Sigmoid colon (tissue), 7 donors: Measurements from ENCODE around the gene LIPG. TPM values are rescaled to one million over a fixed set of nuclear protein-coding genes. Genes with fewer than 3 reads are reported as not detected.
A peak's percentile ranks its signal among the peaks of the same experiment; 100 is the strongest.
"Not testable (repeated sequence)": the region's sequence is repeated elsewhere in the genome, so short reads cannot be mapped to it uniquely, and the experiment has no call there.

ENCODE experiments used
- DNase-seq: peaks from one replicate; pipeline ENCODE4 v3.0.0-alpha.2; 2019
- H3K27ac ChIP-seq, 4 donors: fragments of 200-600 bp; sonication (generic); one replicate each; pipeline ENCODE4 v1.5.1; 2016 to 2019; ENCODE audit warnings: mild to moderate bottlenecking in 1 of 4
- H3K27me3 ChIP-seq, 3 donors: fragments of 200-600 bp; sonication (generic); one replicate each; pipeline ENCODE4 v1.5.1; 2019; ENCODE audit warnings: mild to moderate bottlenecking in 1 of 3
- H3K36me3 ChIP-seq, 4 donors: fragments of 200-600 bp; sonication (generic); one replicate each; pipeline ENCODE4 v1.5.1; 2016 to 2019
- H3K4me1 ChIP-seq, 4 donors: fragments of 200-600 bp; sonication (generic); one replicate each; pipeline ENCODE4 v1.5.1; 2017 to 2019
- H3K4me3 ChIP-seq, 4 donors: fragments of 200-600 bp; sonication (generic); one replicate each; pipeline ENCODE4 v1.5.1; 2017 to 2019; ENCODE audit warnings: mild to moderate bottlenecking in 2 of 4, moderate library complexity in 1 of 4
- H3K9me3 ChIP-seq, 4 donors: fragments of 200-600 bp in 3 of 4; sonication (generic) in 3 of 4; one replicate each; pipeline versions ENCODE4 v1.5.1 to v1.6.1; 2013 to 2019
- EP300 ChIP-seq, 4 donors: sonication (generic); formaldehyde crosslinking; IDR thresholded peaks; one replicate each; pipeline ENCODE4 v1.6.1; 2017; ENCODE audit warnings: antibody characterized with exemption in 4 of 4
- POLR2A ChIP-seq, 2 donors: fragments of 450-650 bp; IDR thresholded peaks; one replicate each; pipeline ENCODE4 v1.6.1; 2016; ENCODE audit warnings: antibody characterized with exemption in 2 of 2, mild to moderate bottlenecking in 2 of 2, moderate library complexity in 2 of 2
- POLR2AphosphoS5 ChIP-seq, 4 donors: sonication (generic); formaldehyde crosslinking; IDR thresholded peaks; one replicate each; pipeline ENCODE4 v1.6.1; 2017; ENCODE audit warnings: antibody characterized with exemption in 4 of 4
- WGBS, 2 donors: extraction: QIAGEN DNeasy Blood & Tissue Kit; methylation state at CpG; one replicate each; pipeline ENCODE4 v1.1.7; 2013; 5-methylcytosine and 5-hydroxymethylcytosine counted together
- intact Hi-C: fragments of 100-400 bp; cut with DNase I; formaldehyde crosslinking; loops from one replicate; pipeline ENCODE4 v1.15.1; 2023
- polyA plus RNA-seq, 3 donors: library from polyadenylated mRNA; stranded (reverse); fragments of 200-250 nt; gene quantifications; one replicate each; pipeline ENCODE4 v1.2.3, GENCODE V29; 2013
- total RNA-seq, 4 donors: library from RNA; depleted of rRNA; stranded (reverse); fragments of >200 nt; gene quantifications; one replicate each; pipeline ENCODE4 v1.1.0, GENCODE V29; 2016
- TF ChIP-seq, protein P1 (sequence below), 4 experiments: fragments of 450-650 bp in 3 of 4; fragments of 200-600 bp in 1 of 4; IDR thresholded peaks; one replicate each; pipeline ENCODE4 v1.5.1; 2016 to 2019; ENCODE audit warnings: antibody characterized with exemption in 4 of 4, mild to moderate bottlenecking in 3 of 4, moderate library complexity in 2 of 4
- donor health status: healthy with polysubstance abuse.
- donor health status: Bipolar disorder and iron deficiency.
- donor health status: healthy.

Gene LIPG
- 1 to 10 TPM in 2 of 4 donors, under 1 TPM in 2; under 0.01 to 4.4 (median 2.1) TPM for total RNA-seq
- 10 to 100 TPM in 1 of 3 donors, 1 to 10 TPM in 2; 2.3 to 21.9 (median 2.4) TPM for polyA plus RNA-seq

GRCh38 chr18:49561289-49562193, at the start of gene LIPG:
Gene LIPG (plus strand): TSS chr18:49562057. CDS start chr18:49562309, 252 bp downstream.
- H3K36me3 ChIP-seq: no peaks in the 10 kb centered on the region
- H3K4me1 ChIP-seq: peaks cover 0 to 37% (median 33%) of the 10 kb centered on the region in 4 donors
- 1 to 2% methylated on average over 67 of the region's 67 CpGs for WGBS, 2 donors
- H3K27ac ChIP-seq: peak within 1 kb of the TSS in 1 of 4 donors; percentile 4
- no peak for DNase-seq
- peaks cover 0 to 50% (median 22%) of the 10 kb centered on the region in 3 donors for H3K27me3 ChIP-seq
- intact Hi-C loops: no loop called here
- peak within 1 kb of the TSS; percentile 5 to 47 (median 36) for H3K4me3 ChIP-seq
- TF ChIP-seq POLR2A (IDR thresholded peaks at IDR 0.05) (peak in 1 of 2 donors; percentile 33), EP300 (IDR thresholded peaks at IDR 0.05) (no peak), POLR2AphosphoS5 (IDR thresholded peaks at IDR 0.05) (peak in 2 of 4 donors; percentile 36 to 49)
- TF ChIP-seq, protein P1, sequence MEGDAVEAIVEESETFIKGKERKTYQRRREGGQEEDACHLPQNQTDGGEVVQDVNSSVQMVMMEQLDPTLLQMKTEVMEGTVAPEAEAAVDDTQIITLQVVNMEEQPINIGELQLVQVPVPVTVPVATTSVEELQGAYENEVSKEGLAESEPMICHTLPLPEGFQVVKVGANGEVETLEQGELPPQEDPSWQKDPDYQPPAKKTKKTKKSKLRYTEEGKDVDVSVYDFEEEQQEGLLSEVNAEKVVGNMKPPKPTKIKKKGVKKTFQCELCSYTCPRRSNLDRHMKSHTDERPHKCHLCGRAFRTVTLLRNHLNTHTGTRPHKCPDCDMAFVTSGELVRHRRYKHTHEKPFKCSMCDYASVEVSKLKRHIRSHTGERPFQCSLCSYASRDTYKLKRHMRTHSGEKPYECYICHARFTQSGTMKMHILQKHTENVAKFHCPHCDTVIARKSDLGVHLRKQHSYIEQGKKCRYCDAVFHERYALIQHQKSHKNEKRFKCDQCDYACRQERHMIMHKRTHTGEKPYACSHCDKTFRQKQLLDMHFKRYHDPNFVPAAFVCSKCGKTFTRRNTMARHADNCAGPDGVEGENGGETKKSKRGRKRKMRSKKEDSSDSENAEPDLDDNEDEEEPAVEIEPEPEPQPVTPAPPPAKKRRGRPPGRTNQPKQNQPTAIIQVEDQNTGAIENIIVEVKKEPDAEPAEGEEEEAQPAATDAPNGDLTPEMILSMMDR (IDR thresholded peaks at IDR 0.05): no peak
- H3K9me3 ChIP-seq: no peaks in the 10 kb centered on the region

- H3K27ac ChIP-seq, H3K4me3 ChIP-seq, H3K36me3 ChIP-seq, intact Hi-C loops, H3K27me3 ChIP-seq, H3K9me3 ChIP-seq, DNase-seq, H3K4me1 ChIP-seq: not testable (repeated sequence)
- 81 to 92% methylated on average over 8 of the region's 8 CpGs for WGBS, 2 donors
Observed at GRCh38 chr18:49512876-49513275, 49.0 kb upstream of the LIPG start.

GRCh38 chr18:49514577-49514976, 47.3 kb upstream of the LIPG start:
- intact Hi-C loops: no loop called here
- 16 to 62% methylated on average over 9 of the region's 9 CpGs for WGBS, 2 donors

GRCh38 chr18:49515003-49515402, 46.9 kb upstream of the LIPG start:
- intact Hi-C loops: not testable (repeated sequence)
- WGBS, 2 donors: 76 to 97% methylated on average over 5 of the region's 5 CpGs

More at GRCh38 chr18:49514577-49514976, 47.3 kb upstream of the LIPG start:
- no peaks in the 10 kb centered on the region for H3K9me3 ChIP-seq
- no peak for TF ChIP-seq POLR2AphosphoS5 (IDR thresholded peaks at IDR 0.05)
- no peak for TF ChIP-seq POLR2A (IDR thresholded peaks at IDR 0.05)
- no peaks in the 10 kb centered on the region for H3K4me1 ChIP-seq
- H3K4me3 ChIP-seq: no peak overlapping the region
- H3K36me3 ChIP-seq: no peaks in the 10 kb centered on the region
- H3K27ac ChIP-seq: no peak overlapping the region
- no peak for DNase-seq
- no peaks in the 10 kb centered on the region for H3K27me3 ChIP-seq

GRCh38 chr18:49515516-49515915, 46.3 kb upstream of the LIPG start:
- no peaks in the 10 kb centered on the region for H3K4me1 ChIP-seq
- WGBS, 2 donors: 92 to 98% methylated on average over 3 of the region's 3 CpGs
- H3K4me3 ChIP-seq: no peak overlapping the region
- no peak for DNase-seq
- no peaks in the 10 kb centered on the region for H3K27me3 ChIP-seq
- TF ChIP-seq EP300 (IDR thresholded peaks at IDR 0.05): no peak
- no peak for TF ChIP-seq POLR2AphosphoS5 (IDR thresholded peaks at IDR 0.05)
- no peak for TF ChIP-seq POLR2A (IDR thresholded peaks at IDR 0.05)
- TF ChIP-seq, protein P1 (IDR thresholded peaks at IDR 0.05): no peak
- intact Hi-C loops: no loop called here
- no peaks in the 10 kb centered on the region for H3K36me3 ChIP-seq
- no peak overlapping the region for H3K27ac ChIP-seq
- H3K9me3 ChIP-seq: no peaks in the 10 kb centered on the region

More at GRCh38 chr18:49515003-49515402, 46.9 kb upstream of the LIPG start:
- not testable (repeated sequence) for H3K4me1 ChIP-seq, DNase-seq, H3K9me3 ChIP-seq, H3K27me3 ChIP-seq, H3K36me3 ChIP-seq, H3K27ac ChIP-seq, H3K4me3 ChIP-seq

DNA sequence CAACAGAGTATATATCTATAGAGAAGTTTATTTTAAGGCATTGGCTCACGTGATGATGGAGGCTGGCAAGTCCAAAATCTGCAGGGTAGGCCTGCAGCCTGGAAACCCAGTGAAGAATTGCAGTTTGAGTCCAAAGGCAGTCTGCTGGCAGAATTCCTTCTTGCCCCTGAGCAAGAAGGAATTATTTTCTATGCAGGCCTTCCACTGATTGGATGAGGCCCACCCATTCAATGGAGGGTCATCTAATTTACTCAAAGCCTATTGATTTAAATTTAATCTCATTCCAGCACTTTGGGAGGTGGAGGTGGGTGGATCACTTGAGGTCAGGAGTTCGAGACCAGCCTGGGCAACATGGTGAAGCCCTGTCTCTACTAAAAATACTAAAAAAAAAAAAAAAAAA, 44.4 kb upstream of the LIPG start:
- intact Hi-C loops: no loop called here
- Histone ChIP-seq H3K4me3 (no peak overlapping the region), H3K36me3 (no peaks in the 10 kb centered on the region), H3K27ac (no peak overlapping the region), H3K27me3 (no peaks in the 10 kb centered on the region), H3K4me1 (no peaks in the 10 kb centered on the region), H3K9me3 (no peaks in the 10 kb centered on the region)
- TF ChIP-seq POLR2A (IDR thresholded peaks at IDR 0.05): no peak
- no peak for TF ChIP-seq POLR2AphosphoS5 (IDR thresholded peaks at IDR 0.05)
- no peak for TF ChIP-seq EP300 (IDR thresholded peaks at IDR 0.05)
- TF ChIP-seq, protein P1 (IDR thresholded peaks at IDR 0.05): no peak
- WGBS, 2 donors: 84 to 94% methylated on average over 2 of the region's 2 CpGs
- no peak for DNase-seq
